Non-pigmented ciliary epithelial cell (primary cell): ENCODE results near the gene HDAC4.

ENCODE experiments used
- DNase-seq: peaks from one replicate; pipeline ENCODE4 v3.0.0-alpha.2; 2010; ENCODE audit warnings: low read depth

The HDAC4 gene

DNA sequence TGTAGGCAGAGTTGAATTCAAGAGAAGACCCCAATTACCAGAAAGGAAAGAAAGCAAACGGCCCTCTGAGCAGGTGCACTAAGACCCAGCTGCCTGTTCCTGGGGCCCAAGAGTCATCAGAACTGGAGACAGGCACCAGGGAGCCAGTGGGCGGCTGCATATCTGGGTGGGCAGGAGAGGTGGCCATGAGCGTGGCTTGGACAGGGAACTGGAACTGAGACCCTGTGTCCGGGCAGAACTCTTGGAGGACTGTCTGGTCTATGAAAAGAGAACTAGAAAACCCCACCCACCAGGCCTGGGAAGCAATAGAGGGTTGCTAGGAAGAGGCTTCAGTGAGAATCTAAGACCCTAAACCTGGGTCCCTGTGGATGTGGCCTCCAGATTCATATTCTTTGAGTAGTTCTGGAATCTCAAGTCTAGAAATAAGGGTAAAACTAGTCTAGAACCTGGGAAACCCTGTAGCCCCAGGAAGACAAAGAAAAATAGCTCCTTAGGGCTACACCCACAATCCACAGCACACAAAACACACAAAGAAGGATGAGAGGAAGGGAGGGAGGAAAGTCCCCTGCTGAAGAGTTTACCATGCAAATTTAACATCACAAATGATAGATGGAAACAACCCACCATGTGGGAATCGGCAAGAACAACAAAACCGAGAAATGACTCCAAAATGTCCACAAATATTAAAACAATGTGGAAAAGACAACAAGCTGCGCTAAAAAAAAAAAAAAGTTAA, 147.0 kb downstream of the HDAC4 start:
- no peak for DNase-seq

DNA sequence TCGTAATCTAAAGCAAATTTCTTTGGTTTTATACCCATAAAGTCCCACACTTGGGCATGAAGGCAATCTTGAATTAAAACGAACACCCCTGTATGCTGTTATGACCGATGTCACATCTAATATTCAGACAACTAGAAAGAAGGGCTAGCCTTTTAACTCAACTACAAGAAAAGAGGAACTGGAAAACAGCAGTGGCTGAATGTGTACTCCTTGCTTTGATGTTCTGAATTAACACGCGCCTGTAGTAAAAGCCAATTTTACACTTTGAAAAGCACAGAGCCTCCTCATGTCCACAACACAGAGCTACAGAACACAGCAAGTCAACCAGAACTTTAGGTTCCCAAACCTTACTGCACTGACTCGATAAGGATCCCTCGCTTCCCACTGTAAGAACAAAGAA, 147.6 kb downstream of the HDAC4 start:
- DNase-seq, result no peak

DNA sequence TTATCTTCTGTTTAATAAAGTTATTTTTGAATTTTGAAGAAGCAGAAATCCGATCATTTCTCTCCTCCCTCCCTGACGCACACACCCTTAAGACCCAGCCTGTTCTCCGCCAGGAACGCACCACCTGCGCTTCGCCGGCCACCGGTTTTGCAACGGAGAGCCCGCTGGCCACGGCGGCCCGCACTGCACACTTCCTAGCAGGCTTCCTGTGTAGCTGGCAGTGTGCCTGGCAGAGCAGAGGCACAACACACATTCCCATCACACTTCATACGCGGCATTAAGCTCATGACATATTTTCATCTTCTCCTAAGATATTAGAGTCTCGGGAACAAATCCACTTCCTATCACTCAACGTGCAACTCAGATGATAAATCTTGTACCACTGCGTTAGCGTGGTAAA, 148.0 kb downstream of the HDAC4 start:
- no peak for DNase-seq

GRCh38 chr2:239252393-239252792, 148.4 kb downstream of the HDAC4 start:
- DNase-seq, result no peak

GRCh38 chr2:239251971-239252370, 148.8 kb downstream of the HDAC4 start:
- no peak for DNase-seq

DNA sequence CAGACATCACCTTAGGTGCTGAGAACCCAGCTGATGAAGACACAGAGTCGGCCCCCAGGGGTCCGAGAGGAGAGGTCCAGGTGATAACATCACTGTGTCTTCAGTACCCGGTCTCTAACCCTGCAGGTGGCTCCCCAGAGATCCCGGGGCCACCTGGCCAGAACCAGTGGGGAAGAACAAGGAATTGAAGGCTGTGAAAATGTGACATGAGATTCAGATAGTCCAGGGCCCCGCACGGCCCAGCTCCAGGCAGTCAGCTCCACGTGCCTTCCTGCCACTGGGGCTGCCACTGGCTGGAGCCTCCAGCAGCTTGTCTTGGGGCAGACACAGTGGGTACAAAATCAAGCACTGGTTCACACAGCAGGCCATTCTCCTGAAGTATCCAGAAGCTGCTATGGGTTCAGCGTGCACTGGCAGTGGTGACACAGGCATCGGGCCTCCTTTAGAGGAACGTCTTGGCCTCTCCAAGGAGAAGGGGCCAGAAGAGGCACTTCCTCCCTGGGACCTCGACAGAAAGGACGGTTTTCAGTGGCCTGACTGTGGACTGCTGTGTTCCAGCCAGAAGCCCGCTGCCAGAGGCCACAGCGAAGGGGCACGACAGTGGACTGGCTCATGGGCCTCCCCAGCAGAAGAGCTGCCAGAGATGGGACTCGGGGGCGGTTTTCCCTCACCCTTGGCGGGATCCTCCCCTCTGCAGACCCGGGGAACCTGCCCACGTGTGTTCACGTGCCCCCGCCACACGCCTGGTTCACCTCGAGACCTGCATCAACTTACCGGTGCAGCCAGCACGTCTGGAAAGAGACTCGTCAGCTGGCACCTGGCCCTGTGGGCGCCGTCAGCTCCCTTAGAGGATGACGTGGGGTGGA, 150.4 kb downstream of the HDAC4 start:
- DNase-seq, result no peak

GRCh38 chr2:239249776-239250175, 151.0 kb downstream of the HDAC4 start:
- no peak for DNase-seq

DNA sequence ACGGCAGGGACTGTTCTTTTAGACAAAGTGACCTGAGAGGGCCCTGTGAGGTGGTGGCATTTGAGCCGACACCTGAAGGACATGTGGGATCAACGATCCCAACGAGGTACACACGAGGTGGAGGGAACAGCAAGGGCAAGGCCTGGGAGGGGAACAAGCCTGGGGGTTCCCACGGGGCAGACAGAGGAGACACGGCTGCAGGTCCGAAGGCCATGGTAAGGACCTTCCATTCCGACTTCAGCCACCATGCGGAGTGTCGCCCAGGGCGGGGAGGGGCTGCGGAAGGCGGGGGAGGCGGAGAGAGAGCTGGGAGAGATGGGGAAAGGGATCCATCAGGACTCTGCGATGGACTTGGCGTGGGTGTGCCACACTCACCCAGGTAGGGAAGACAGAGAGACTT, 151.8 kb downstream of the HDAC4 start:
- DNase-seq, result no peak

DNA sequence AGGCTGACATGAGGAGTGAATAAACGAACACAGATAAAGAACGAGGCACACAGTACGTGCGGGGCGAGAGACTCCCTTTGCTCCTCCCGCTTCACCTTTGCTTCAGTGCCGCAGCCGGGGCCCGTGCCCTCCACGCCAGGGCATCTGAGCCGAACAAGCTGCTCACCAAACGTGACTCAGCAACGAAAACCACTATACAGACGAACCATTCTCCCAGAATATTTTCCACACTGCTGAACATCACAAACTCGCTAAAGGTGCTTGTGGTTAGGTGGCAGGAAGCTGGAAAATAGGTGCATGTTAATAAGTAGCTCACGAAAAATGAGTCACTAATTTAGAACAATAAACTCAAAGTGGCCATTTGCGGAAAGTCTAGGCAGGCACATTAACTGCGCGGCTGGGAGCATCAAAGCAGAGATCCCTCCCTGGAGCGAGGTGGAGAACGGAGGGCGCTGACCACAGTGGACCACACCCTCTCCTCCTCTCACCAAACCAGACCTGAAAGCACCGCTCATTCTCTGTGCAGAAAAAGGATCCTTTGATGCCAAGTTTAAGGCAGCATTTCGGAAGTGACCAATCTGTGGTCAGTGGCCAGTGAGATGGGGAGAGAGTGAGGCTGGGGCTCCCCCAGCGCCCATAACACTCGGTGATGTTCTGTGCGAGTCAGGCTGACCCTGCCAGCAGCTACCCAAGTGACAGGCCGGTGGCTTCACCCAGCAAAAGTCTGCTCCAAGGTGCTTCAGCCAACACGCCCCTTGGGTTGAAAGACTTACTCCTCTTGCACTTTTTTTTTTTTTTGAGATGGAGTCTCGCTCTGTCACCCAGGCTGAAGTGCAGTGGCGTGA, 153.2 kb downstream of the HDAC4 start:
- DNase-seq, result no peak

GRCh38 chr2:239246723-239247122, 154.1 kb downstream of the HDAC4 start:
- DNase-seq, result no peak

DNA sequence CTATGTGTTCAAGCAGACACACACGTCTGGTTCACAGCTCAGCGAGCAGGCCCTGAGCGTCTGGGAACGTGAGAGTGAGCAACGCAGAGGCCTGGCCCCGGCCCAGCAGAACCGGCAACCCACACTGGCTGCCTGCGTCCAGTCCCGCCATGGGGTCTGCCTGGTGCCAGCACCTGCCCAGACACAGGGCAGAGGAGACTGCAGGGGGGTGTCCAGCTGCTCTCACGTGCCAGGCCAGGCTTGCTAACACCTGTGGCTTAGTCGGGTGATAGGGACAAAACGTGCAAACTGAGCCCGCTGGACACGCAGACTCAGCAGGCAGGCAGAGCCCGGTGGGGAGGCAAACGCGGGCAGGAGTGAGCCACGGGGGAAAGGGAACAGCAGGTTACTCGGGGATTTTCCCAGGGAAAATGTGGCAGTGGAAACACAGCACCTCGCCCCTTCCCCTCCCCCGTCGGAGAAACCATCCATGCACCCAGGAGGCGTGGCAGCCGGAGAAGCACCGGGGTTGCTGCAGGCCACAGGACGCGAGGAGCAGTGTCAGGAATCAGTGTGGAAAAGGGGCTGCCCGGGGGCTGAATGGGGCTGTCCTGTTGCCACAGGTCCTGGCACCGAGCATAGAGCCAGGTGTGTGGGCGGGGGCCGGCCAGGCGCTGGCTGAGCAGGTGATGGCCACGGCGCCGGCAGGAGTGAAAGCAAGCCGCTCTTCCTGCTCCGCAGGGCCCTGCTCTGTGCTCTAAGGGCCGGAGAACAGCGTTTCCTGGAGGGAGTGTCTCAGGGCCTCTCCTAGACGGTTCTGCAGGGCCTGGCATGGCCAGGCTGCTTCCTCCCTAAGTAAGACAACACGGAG, 154.7 kb downstream of the HDAC4 start:
- DNase-seq, result no peak

DNA sequence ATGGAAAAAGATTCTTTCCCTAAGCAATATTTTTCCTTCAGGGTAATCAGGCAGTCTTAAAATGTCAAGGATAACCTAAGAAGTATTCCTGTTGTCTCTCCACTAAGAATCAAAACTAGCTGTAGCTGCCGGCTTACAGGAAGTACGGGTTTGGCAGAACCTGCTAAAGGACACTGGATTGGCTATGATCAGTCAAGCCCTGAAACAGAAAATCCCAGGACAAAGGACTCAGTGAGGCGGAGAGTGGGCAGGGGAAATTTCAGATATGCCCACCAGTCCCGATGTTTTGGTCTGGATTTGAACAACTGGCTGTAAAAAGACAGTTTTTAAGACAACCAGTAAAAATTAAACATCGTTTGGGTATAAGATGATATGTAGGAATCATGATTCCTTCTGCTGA, 155.7 kb downstream of the HDAC4 start:
- no peak for DNase-seq

GRCh38 chr2:239244625-239245024, 156.2 kb downstream of the HDAC4 start:
- no peak for DNase-seq

DNA sequence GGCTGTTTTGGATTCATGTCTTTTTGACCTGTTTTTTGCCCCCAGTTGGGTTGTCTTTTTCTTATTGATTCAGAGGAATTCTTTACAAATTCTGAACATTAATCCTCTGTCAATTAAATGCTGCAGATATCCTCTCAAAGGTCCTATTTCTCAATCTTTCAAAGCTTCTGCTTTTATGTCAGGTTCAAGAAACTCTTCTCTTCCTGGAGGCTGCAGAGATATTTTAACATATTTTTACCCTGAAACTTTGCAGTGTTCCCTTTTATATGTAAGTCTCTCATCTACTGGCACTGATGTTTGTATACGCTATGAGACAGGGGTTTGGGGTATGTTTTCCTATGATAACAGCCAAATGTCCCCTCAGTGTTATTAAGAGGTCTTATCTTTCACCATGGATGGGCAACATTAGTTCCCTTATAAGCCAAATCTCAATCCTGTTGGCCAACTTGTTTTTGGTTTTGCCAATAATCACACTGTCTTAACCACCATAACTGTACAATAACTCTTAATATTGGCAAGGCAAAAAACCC, 159.3 kb downstream of the HDAC4 start:
- no peak for DNase-seq

GRCh38 chr2:239240414-239240881, 160.4 kb downstream of the HDAC4 start:
- DNase-seq, result no peak

- no peak for DNase-seq
These were observed 161.0 kb downstream of the HDAC4 start for GRCh38 chr2:239239607-239240413.

DNA sequence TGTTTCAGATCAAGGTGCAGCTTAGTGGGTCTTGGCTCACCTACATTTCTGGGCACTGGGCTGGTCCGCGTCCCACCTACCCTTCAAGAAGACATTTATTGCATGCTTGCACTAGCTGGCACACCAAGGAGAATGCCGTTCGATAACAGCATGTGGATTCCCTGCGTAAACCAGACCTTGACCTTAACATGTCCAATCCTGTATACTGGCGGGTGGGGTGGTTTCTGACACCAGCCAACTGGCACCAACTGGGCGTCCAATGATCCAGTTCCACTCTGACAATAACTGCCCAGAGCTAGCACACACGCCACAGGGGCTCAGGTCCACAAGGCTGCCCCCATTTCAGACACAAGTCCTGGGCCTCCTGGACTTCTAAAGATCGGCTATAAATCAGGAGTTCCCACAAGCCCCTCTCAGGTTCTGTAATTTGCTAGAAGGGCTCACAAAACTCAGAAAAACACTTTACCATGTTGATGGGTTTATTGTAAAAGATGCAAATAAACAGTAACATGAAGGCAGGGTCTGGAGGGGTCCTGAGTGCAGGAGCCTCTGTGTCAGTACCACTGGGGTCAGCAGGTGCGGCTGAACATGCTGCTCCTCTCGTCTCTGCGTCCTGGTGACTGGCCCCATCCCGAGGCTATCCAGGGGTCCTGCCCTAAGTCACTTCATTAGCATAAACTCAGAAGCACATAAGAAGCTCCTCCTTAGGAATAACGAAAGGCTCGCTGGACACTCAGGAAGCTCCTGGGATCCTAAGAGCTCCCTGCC, 161.8 kb downstream of the HDAC4 start:
- DNase-seq, result no peak

GRCh38 chr2:239238381-239238780, 162.4 kb downstream of the HDAC4 start:
- no peak for DNase-seq

- no peak for DNase-seq
These were observed 164.0 kb downstream of the HDAC4 start for GRCh38 chr2:239236808-239237205.
